Measurements from ENCODE around the gene EID3.
"Not testable (repeated sequence)": the region's sequence is repeated elsewhere in the genome, so short reads cannot be mapped to it uniquely, and the experiment has no call there.

EID3 gene

DNA sequence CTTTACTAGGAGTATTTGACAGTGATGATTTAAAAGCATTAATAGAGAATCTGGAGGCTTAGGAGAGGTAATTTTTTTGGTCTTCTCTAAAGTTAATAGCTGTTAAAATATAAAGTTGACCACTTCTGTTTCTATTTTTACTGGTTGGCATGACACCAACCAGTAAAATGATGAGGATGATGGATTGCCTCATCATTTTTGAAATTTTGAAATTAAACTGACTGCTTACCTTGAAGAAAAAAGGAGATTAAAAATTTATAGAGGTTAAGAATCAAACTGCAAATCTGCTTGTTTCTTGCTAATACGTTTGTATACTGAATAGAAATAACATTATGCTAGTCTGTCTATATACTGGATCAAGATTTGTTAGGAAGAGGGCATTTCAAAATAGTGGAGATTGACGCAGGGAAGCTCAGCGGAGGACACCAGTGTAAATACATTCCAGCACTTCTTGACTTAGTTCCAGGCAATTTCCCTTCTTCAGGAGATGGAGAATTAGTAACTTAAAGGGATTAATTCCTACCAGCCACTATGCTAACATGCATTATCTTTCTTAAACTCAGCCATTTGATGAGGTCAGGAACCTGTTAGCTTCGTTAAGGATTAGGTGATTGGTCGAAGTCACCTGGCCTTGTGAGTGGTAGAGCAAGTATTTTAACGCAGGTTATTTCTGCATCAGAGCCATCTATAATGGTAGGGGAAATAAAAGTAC lies 3.6 kb downstream of the EID3 start:
- H3K4me3 ChIP-seq (ENCODE audit: low read length), result no peak overlapping the region
- no peak for DNase-seq (ENCODE audit: low read depth, low spot score)

- no peak overlapping the region for H3K4me3 ChIP-seq (ENCODE audit: low read length)
- DNase-seq (ENCODE audit: low read depth, low spot score), result no peak
Measured at GRCh38 chr12:104307655-104308000, 4.1 kb downstream of the EID3 start.

- H3K4me3 ChIP-seq (ENCODE audit: low read length), result no peak overlapping the region
- no peak for DNase-seq (ENCODE audit: low read depth, low spot score)
Measured at GRCh38 chr12:104309446-104309993, 6.0 kb downstream of the EID3 start.

DNA sequence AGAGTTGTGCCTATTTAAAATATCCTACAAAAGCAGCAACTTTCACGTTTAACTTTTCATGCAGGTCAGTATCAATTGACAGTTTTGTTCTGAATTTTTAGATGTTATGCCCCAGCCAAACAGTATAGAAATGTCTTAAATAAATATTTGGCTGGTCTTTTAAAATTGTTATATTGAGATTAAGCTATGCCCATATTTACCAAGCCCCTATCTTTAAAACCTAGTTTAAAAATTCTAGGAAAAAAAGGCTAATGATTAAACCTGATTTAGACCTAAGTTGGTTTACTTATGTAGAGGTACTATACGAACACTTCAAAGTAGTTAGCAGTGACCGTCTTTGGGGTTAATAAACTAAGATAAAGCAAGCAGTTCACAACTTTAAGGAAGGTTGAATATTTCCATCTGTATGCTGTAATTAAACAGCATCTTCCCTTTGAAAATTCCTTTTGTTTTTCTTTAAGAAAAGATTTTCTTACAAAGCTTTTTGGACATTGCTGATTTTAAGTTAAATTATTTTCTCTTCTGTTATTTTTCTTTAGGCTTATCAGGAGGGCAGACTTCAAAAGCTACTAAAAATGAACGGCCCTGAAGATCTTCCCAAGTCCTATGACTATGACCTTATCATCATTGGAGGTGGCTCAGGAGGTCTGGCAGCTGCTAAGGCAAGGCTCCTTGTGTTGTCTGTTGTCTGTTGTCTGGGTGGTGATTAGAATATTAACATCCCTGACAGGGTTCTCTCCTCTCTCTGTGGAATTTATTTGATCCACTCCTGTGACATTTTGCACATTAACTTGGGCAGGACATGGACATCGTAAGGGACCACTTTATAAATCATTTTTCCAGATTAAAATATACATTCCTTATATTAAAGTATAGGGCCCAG lies 7.5 kb downstream of the EID3 start:
- DNase-seq (ENCODE audit: low read depth, low spot score), result no peak
- no peak overlapping the region for H3K4me3 ChIP-seq (ENCODE audit: low read length)

- no peak for DNase-seq (ENCODE audit: low read depth, low spot score)
- H3K4me3 ChIP-seq (ENCODE audit: low read length), result no peak overlapping the region
Measured at GRCh38 chr12:104312202-104312601, 8.7 kb downstream of the EID3 start.

DNA sequence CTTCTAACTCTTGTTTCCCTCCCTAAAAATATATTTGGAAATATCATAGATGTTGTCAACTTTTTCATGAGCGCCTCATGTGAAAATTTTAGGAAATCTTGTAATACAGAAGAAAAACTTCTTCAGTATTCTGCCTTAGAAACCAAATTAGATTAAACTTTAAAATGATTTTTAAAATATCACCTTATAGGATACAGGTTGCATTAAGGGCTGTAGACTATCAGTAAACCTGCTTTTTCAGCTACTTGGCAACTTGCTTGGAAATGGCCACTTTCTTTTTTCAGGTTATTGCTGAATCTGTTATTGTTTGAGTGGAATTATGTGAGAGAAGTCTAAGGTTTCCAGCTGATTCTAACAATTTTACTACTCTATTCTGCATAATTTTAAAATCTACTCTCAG lies 9.1 kb downstream of the EID3 start:
- DNase-seq (ENCODE audit: low read depth, low spot score), result no peak
- H3K4me3 ChIP-seq (ENCODE audit: low read length), result no peak overlapping the region

GRCh38 chr12:104313568-104314241 lies 10.2 kb downstream of the EID3 start:
- DNase-seq (ENCODE audit: low read depth, low spot score), result no peak

DNA sequence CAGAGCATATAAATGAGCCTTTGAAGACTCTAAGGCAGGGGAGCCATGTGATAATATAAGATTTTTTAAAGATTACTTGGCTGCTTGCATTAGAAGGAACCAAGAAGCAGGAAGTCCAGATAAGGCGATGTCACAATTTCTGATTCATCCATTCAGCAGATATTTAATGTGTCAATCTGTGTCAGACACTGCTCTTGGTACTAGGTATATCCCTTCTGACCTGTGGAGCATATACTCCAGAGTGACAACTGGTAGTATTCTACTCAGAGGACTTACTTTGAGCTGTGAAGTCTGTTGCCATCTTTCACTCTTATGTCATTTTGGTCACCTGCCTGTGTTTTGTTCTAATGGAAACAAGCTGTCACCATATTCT lies 10.7 kb downstream of the EID3 start:
- H3K4me3 ChIP-seq (ENCODE audit: low read length), result no peak overlapping the region
- DNase-seq (ENCODE audit: low read depth, low spot score), result no peak

More at GRCh38 chr12:104313568-104314241, 10.2 kb downstream of the EID3 start:
- no peak overlapping the region for H3K4me3 ChIP-seq (ENCODE audit: low read length)

GRCh38 chr12:104315326-104316224 lies 12.0 kb downstream of the EID3 start:
- no peak overlapping the region for H3K4me3 ChIP-seq (ENCODE audit: low read length)
- DNase-seq (ENCODE audit: low read depth, low spot score), result no peak

- no peak overlapping the region for H3K4me3 ChIP-seq (ENCODE audit: low read length)
- no peak for DNase-seq (ENCODE audit: low read depth, low spot score)
Measured at GRCh38 chr12:104316936-104317335, 13.4 kb downstream of the EID3 start.

DNA sequence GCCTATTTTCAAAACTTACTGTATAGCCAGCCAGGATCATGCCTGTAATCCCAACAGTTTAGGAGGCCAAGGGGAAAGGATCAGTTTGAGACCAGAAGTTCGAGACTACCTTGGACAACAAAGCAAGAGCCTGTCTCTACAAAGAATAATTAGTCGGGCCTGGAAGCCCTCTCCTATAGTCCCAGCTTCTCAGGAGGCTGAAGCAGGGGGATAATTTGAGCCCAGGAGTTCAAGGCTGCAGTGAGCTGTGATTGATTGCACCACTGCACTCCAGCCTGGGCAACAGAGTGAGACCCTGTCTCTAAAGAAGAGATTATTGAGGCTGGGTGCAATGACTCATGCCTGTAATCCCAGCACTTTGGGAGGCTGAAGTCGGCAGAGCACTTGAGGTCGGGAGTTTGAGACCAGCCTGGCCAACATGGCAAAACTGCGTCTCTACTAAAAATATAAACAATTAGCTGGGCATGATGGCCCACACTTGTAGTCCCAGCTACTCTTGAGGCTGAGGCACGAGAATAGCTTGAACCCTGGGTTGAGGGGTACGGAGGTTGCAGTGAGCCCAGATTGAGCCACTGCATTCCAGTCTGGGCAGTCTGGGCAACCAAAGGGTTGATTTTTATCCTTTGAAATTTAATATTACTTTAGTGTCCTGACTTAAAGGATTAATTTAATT lies 14.1 kb downstream of the EID3 start:
- no peak for DNase-seq (ENCODE audit: low read depth, low spot score)
- H3K4me3 ChIP-seq (ENCODE audit: low read length), result no peak overlapping the region

DNA sequence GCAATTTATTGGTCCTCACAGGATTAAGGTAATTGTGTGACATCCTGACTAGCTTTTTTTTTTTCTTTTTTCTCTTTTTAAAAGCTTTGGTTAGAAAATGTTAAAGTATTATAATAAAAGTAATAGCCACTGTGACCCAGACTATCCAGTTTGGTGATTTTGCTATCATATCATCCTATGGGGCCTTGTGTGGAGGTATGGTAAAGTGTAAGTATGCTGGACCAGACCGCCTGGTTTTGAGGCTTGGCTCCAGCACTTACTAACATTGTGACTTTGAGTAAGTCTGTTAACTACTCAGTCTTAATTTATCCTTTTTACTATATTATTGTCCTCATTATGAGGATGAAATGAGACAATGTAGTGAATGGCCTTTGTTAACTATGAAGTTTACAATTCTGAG lies 15.5 kb downstream of the EID3 start:
- H3K4me3 ChIP-seq (ENCODE audit: low read length), result no peak overlapping the region
- DNase-seq (ENCODE audit: low read depth, low spot score), result no peak

- no peak for DNase-seq (ENCODE audit: low read depth, low spot score)
- no peak overlapping the region for H3K4me3 ChIP-seq (ENCODE audit: low read length)
Measured at GRCh38 chr12:104319918-104320626, 16.5 kb downstream of the EID3 start.

DNA sequence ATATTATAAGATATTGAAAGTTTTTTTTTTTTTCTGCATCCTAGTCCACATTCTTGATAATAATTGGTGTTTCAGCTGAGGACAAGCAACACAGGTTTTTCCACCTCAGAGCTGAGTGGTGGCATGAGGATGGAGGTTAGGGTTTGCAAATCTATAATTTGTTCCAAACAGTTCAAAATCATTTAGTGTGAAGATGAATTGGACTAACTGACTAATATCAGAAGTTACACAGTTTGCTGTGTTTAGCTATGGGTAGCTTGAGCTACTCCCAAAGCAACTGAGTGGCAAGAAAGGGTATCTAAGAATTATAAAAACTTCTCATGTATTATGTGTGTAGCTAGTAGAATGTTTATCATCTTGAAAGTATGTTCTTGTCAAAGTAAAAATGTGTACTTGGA lies 17.1 kb downstream of the EID3 start:
- H3K4me3 ChIP-seq (ENCODE audit: low read length), result no peak overlapping the region
- no peak for DNase-seq (ENCODE audit: low read depth, low spot score)

- DNase-seq (ENCODE audit: low read depth, low spot score), result no peak
- H3K4me3 ChIP-seq (ENCODE audit: low read length), result no peak overlapping the region
Measured at GRCh38 chr12:104321949-104322348, 18.4 kb downstream of the EID3 start.

- not testable (repeated sequence) for DNase-seq (ENCODE audit: low read depth, low spot score); H3K4me3 ChIP-seq (ENCODE audit: low read length)
Measured at GRCh38 chr12:104322533-104322932, 19.0 kb downstream of the EID3 start.

GRCh38 chr12:104323899-104324298 lies 20.4 kb downstream of the EID3 start:
- no peak for DNase-seq (ENCODE audit: low read depth, low spot score)
- no peak overlapping the region for H3K4me3 ChIP-seq (ENCODE audit: low read length)

- DNase-seq (ENCODE audit: low read depth, low spot score); H3K4me3 ChIP-seq (ENCODE audit: low read length): not testable (repeated sequence)
Measured at GRCh38 chr12:104328278-104328677, 24.7 kb downstream of the EID3 start.
